ENCODE measurements around the gene DKK1. TPM values are rescaled to one million over a fixed set of nuclear protein-coding genes. Genes with fewer than 3 reads are reported as not detected.

DKK1 gene
- total and polyA plus RNA-seq, 12 donors: 0.26 to 5.1 (median 0.62) TPM; not detected in 5

- no peak overlapping the region for H3K4me3 ChIP-seq
- peaks cover 0 to 8% (median 0%) of the 10 kb centered on the region in 9 donors for H3K4me1 ChIP-seq
- H3K36me3 ChIP-seq: peaks cover 0 to 14% (median 0%) of the 10 kb centered on the region in 9 donors
- ATAC-seq (no peak), DNase-seq (no peak)
- intact Hi-C loops (cut with DNase I): no loop called here
- peaks cover 0 to 15% (median 4%) of the 10 kb centered on the region in 11 donors for H3K9me3 ChIP-seq
- H3K27me3 ChIP-seq: no peaks in the 10 kb centered on the region
- WGBS, 2 donors: 71 to 79% methylated on average over 1 of the region's 1 CpG
- no peak for TF ChIP-seq CTCF (IDR thresholded peaks at IDR 0.05)
- H3K27ac ChIP-seq: no peak overlapping the region
Observed at GRCh38 chr10:52280051-52280450, 34.0 kb upstream of the DKK1 start.

- peaks cover 0 to 14% (median 0%) of the 10 kb centered on the region in 9 donors for H3K36me3 ChIP-seq
- intact Hi-C loops (cut with DNase I): no loop called here
- no peak overlapping the region for H3K27ac ChIP-seq
- H3K9me3 ChIP-seq: peaks cover 0 to 4% (median 0%) of the 10 kb centered on the region in 11 donors
- WGBS, 2 donors: 76 to 81% methylated on average over 2 of the region's 2 CpGs
- peaks cover 0 to 8% (median 0%) of the 10 kb centered on the region in 9 donors for H3K4me1 ChIP-seq
- H3K4me3 ChIP-seq: no peak overlapping the region
- ATAC-seq (no peak), DNase-seq (no peak)
- H3K27me3 ChIP-seq: no peaks in the 10 kb centered on the region
- TF ChIP-seq CTCF (IDR thresholded peaks at IDR 0.05): no peak
Observed at GRCh38 chr10:52283174-52283573, 30.9 kb upstream of the DKK1 start.

- no peak for ATAC-seq
- Histone ChIP-seq H3K36me3 (peaks cover 0 to 14% (median 0%) of the 10 kb centered on the region in 9 donors), H3K27ac (no peak overlapping the region), H3K4me1 (peaks cover 0 to 4% (median 0%) of the 10 kb centered on the region in 9 donors), H3K9me3 (no peaks in the 10 kb centered on the region), H3K4me3 (no peak overlapping the region), H3K27me3 (no peaks in the 10 kb centered on the region)
- intact Hi-C loops (cut with DNase I): no loop called here
- WGBS, 2 donors: 91 to 93% methylated on average over 2 of the region's 2 CpGs
- DNase-seq: no peak
- TF ChIP-seq CTCF (IDR thresholded peaks at IDR 0.05): no peak
Observed at GRCh38 chr10:52284416-52285013, 29.6 kb upstream of the DKK1 start.

GRCh38 chr10:52287866-52288265 is 26.2 kb upstream of the DKK1 start:
- ATAC-seq: no peak
- intact Hi-C loops (cut with DNase I): no loop called here

More at GRCh38 chr10:52287866-52288265, 26.2 kb upstream of the DKK1 start:
- no peaks in the 10 kb centered on the region for H3K9me3 ChIP-seq
- no peak overlapping the region for H3K4me3 ChIP-seq
- H3K27ac ChIP-seq: no peak overlapping the region
- TF ChIP-seq CTCF (IDR thresholded peaks at IDR 0.05): no peak
- H3K4me1 ChIP-seq: no peaks in the 10 kb centered on the region
- peaks cover 0 to 10% (median 0%) of the 10 kb centered on the region in 9 donors for H3K36me3 ChIP-seq
- no peak for DNase-seq
- H3K27me3 ChIP-seq: no peaks in the 10 kb centered on the region
- WGBS, 2 donors: 75 to 84% methylated on average over 1 of the region's 1 CpG
